Keratinocyte (primary cell): Measurements from ENCODE around the gene BMPER.

Experiments used
- CTCF ChIP-seq, 3 experiments: IDR thresholded peaks in 1 of 3; conservative IDR thresholded peaks in 1 of 3; optimal IDR thresholded peaks in 1 of 3; 2 replicates in 2 of 3; 3 replicates in 1 of 3; pipeline versions ENCODE3 to v1.5.1; 2011; ENCODE audit warnings: low read length in 3 of 3, mild to moderate bottlenecking in 3 of 3, moderate library complexity in 2 of 3, control low read depth in 1 of 3, inconsistent platforms in 1 of 3; ENCODE audit not compliant: insufficient read depth in 2 of 3; ENCODE audit errors: extremely low read depth in 1 of 3
- EZH2 ChIP-seq: IDR thresholded peaks from one replicate; pipeline ENCODE4 v1.6.1; 2012; ENCODE audit warnings: inconsistent platforms, mild to moderate bottlenecking, low read length, moderate library complexity

GRCh38 chr7:34140066-34140465, 234.7 kb downstream of the BMPER start:
- TF ChIP-seq CTCF (optimal IDR thresholded peaks at IDR 0.05 in 1 of 3, IDR thresholded peaks at IDR 0.05 in 1 of 3, conservative IDR thresholded peaks at IDR 0.05 in 1 of 3; ENCODE audit: extremely low read depth in 1 of 3, insufficient read depth in 2 of 3, low read length in 3 of 3), result no peak
- no peak for TF ChIP-seq EZH2
